Measurements from ENCODE around the gene CA5A. TPM values are rescaled to one million over a fixed set of nuclear protein-coding genes. Genes with fewer than 3 reads are reported as not detected.
A peak's percentile ranks its signal among the peaks of the same experiment; 100 is the strongest.

The CA5A gene
- total and polyA plus RNA-seq, 2 of the 13 experiments (the other 11 are each of a cell fraction or from before 2014, with no cell fraction given): 66.8 to 106 TPM

GRCh38 chr16:87922250-87922871 is 14.0 kb downstream of the CA5A start:
- 98% methylated on average over 5 of the region's 14 CpGs for WGBS (ENCODE audit: low lambda C conversion rate)
- Histone ChIP-seq H3K9ac (ENCODE audit: insufficient read depth, low read depth, low read length) (no peak overlapping the region), H4K20me1 (ENCODE audit: insufficient read depth, low read length) (peaks cover 51% of the 10 kb centered on the region), H2AFZ (ENCODE audit: low read length) (no peak overlapping the region), H3K9me3 (ENCODE audit: low read length) (no peaks in the 10 kb centered on the region), H3K36me3 (replicated peaks in 1 of 2; ENCODE audit: control insufficient read depth in 1 of 2, insufficient read depth in 2 of 2, low read length in 2 of 2) (peaks cover 50 to 86% of the 10 kb centered on the region in 2 experiments), H3K4me3 (replicated peaks in 1 of 3; ENCODE audit: insufficient read depth in 1 of 3, low read depth in 2 of 3, low read length in 3 of 3) (no peak overlapping the region), H3K4me2 (ENCODE audit: low read depth, low read length) (no peak overlapping the region), H3K27ac (ENCODE audit: extremely low read length, insufficient read depth, low read length) (no peak overlapping the region), H3K79me2 (ENCODE audit: insufficient read depth, low read length) (peaks cover 31% of the 10 kb centered on the region), H3K27me3 (ENCODE audit: control insufficient read depth in 1 of 2, insufficient read depth in 2 of 2, low read length in 2 of 2) (no peaks in the 10 kb centered on the region), H3K4me1 (ENCODE audit: insufficient read depth, low read length) (no peaks in the 10 kb centered on the region)
- ATAC-seq (no peak), DNase-seq (ENCODE audit: low spot score) (no peak), FAIRE-seq (no peak)
- POLR2A ChIA-PET: no interaction called here
- peak; percentile 47; the same call in 1 of the 2 replicates for TF ChIP-seq RBFOX2 (IDR thresholded peaks at IDR 0.05; ENCODE audit: low read depth, low read length)
- TF ChIP-seq ZNF687 (CRISPR knock-in tag; IDR thresholded peaks at IDR 0.05): peak; percentile 38
- 0 out of 2 replicates have a peak, but pooled peaks have one; percentile 30 for TF ChIP-seq ZC3H13 (CRISPR knock-in tag; IDR thresholded peaks at IDR 0.05)
- no peak for TF ChIP-seq MTF1 (CRISPR knock-in tag; IDR thresholded peaks at IDR 0.05)
- no peak for TF ChIP-seq ZNF512B (CRISPR knock-in tag; IDR thresholded peaks at IDR 0.05; ENCODE audit: borderline replicate concordance)
- peak; percentile 65 for TF ChIP-seq AGO2 (optimal IDR thresholded peaks at IDR 0.05; ENCODE audit: low read depth, low read length)
- no peak for TF ChIP-seq ZC3H4 (CRISPR knock-in tag; IDR thresholded peaks at IDR 0.05; ENCODE audit: borderline replicate concordance)
- no peak for TF ChIP-seq ZBTB20 (CRISPR knock-in tag; IDR thresholded peaks at IDR 0.05; ENCODE audit: borderline replicate concordance, low read depth)
- TF ChIP-seq ZBTB4 (CRISPR knock-in tag; IDR thresholded peaks at IDR 0.05; ENCODE audit: borderline replicate concordance): peak; percentile 22; the same call in 1 of the 2 replicates
- TF ChIP-seq RAD21 (CRISPR knock-in tag; IDR thresholded peaks at IDR 0.05): no peak
- BruUV-seq (replicated peaks): no TSS peak
- intact Hi-C loops (cut with micrococcal nuclease; ENCODE audit: unreplicated experiment): no loop called here
- in situ Hi-C loops (cut with HindIII; ENCODE audit: extremely low pct_ligation_motif_present, low pct_unique_long_range_greater_than_20kb): no loop called here
- CTCF ChIA-PET (ENCODE audit: low intra/inter-chr PET ratio, low total read pairs): no interaction called here
